Neural crest cell (in vitro differentiated cells): Measurements from ENCODE around the gene FAM222B. TPM values are rescaled to one million over a fixed set of nuclear protein-coding genes. Genes with fewer than 3 reads are reported as not detected.

ENCODE experiments used
- DNase-seq: peaks from one replicate; pipeline ENCODE4 v3.0.0; 2021; ENCODE audit warnings: low read depth, mixed read lengths, low spot score
- H3K27ac Mint-ChIP-seq: one replicate; pipeline ENCODE4 v1.8.0; 2021; ENCODE audit warnings: mild to moderate bottlenecking, mixed read lengths; ENCODE audit not compliant: unreplicated experiment
- H3K27me3 Mint-ChIP-seq: 2 replicates; pipeline ENCODE4 v1.8.0; 2021; ENCODE audit warnings: low read depth, mild to moderate bottlenecking, mixed read lengths
- H3K36me3 Mint-ChIP-seq: 2 replicates; pipeline ENCODE4 v1.8.0; 2021; ENCODE audit warnings: low read depth, mild to moderate bottlenecking, mixed read lengths
- H3K4me1 Mint-ChIP-seq: 2 replicates; pipeline ENCODE4 v1.8.0; 2021; ENCODE audit warnings: mixed read lengths
- H3K4me3 Mint-ChIP-seq: one replicate; pipeline ENCODE4 v1.8.0; 2021; ENCODE audit warnings: mild to moderate bottlenecking, mixed read lengths
- H3K9me3 Mint-ChIP-seq: 2 replicates; pipeline ENCODE4 v1.8.0; 2021; ENCODE audit warnings: mixed read lengths
- CTCF ChIP-seq: fragments of 200-600 bp; sonication (generic); conservative IDR thresholded peaks from 2 replicates; pipeline ENCODE4 v1.5.0; 2021; ENCODE audit warnings: antibody characterized with exemption, mild to moderate bottlenecking
- total RNA-seq: library from RNA; stranded (reverse); gene quantifications from 2 replicates; pipeline ENCODE4 v1.2.1, GENCODE V29; 2021

FAM222B gene
- total RNA-seq, 1 donor from 2014 or later, result 29.6 TPM

- no peak for DNase-seq
- Mint-ChIP-seq H3K4me1 (peaks cover 5% of the 10 kb centered on the region), H3K9me3 (no peaks in the 10 kb centered on the region)
These were observed 107.3 kb downstream of the FAM222B start for GRCh38 chr17:28735242-28735722.

GRCh38 chr17:28734712-28735241, 107.8 kb downstream of the FAM222B start:
- Mint-ChIP-seq H3K27ac (no peak overlapping the region), H3K4me1 (peaks cover 7% of the 10 kb centered on the region), H3K9me3 (no peaks in the 10 kb centered on the region), H3K4me3 (no peak overlapping the region), H3K36me3 (no peaks in the 10 kb centered on the region), H3K27me3 (no peaks in the 10 kb centered on the region)
- no peak for TF ChIP-seq CTCF
- DNase-seq, result no peak

More at GRCh38 chr17:28735242-28735722, 107.3 kb downstream of the FAM222B start:
- no peak for TF ChIP-seq CTCF
- Mint-ChIP-seq H3K4me3 (no peak overlapping the region), H3K36me3 (no peaks in the 10 kb centered on the region), H3K27me3 (no peaks in the 10 kb centered on the region), H3K27ac (no peak overlapping the region)

- Mint-ChIP-seq H3K4me1 (peaks cover 15% of the 10 kb centered on the region), H3K4me3 (no peak overlapping the region), H3K36me3 (no peaks in the 10 kb centered on the region), H3K9me3 (no peaks in the 10 kb centered on the region), H3K27ac (no peak overlapping the region), H3K27me3 (no peaks in the 10 kb centered on the region)
- TF ChIP-seq CTCF, result no peak
- no peak for DNase-seq
These were observed 109.2 kb downstream of the FAM222B start for GRCh38 chr17:28733346-28733745.

GRCh38 chr17:28729950-28730330, 112.7 kb downstream of the FAM222B start:
- no peak for TF ChIP-seq CTCF
- Mint-ChIP-seq H3K4me3 (peak overlapping the region; percentile 47), H3K36me3 (no peaks in the 10 kb centered on the region), H3K4me1 (peaks cover 42% of the 10 kb centered on the region), H3K27me3 (peaks cover 22% of the 10 kb centered on the region), H3K9me3 (no peaks in the 10 kb centered on the region), H3K27ac (no peak overlapping the region)
- DNase-seq, result no peak

- Mint-ChIP-seq H3K4me1 (peaks cover 50% of the 10 kb centered on the region), H3K27me3 (peaks cover 23% of the 10 kb centered on the region), H3K27ac (peak within 1 kb of the TSS; percentile 70), H3K36me3 (peaks cover 6% of the 10 kb centered on the region), H3K4me3 (peak within 1 kb of the TSS; percentile 98), H3K9me3 (no peaks in the 10 kb centered on the region)
- DNase-seq, result peak; percentile 98
- no peak for TF ChIP-seq CTCF
These were observed 114.0 kb downstream of the FAM222B start, which contains the start of gene NEK8 for GRCh38 chr17:28728364-28729200. NEK8 (plus strand) TSS chr17:28728788; CDS start chr17:28728814, 26 bp downstream.
